Right ventricle myocardium inferior (tissue), 1 donor: ENCODE results near the gene MGRN1. TPM values are rescaled to one million over a fixed set of nuclear protein-coding genes. Genes with fewer than 3 reads are reported as not detected.

Source experiments
- ATAC-seq: fragments of 200-7000 bp; cut with Tn5 transposase; one replicate; pipeline ENCODE4 v1.9.1; 2020; ENCODE audit warnings: mild to moderate bottlenecking, moderate library complexity
- DNase-seq: peaks from one replicate; pipeline ENCODE4 v3.0.0; 2021; ENCODE audit errors: missing footprints
- intact Hi-C: fragments of 100-400 bp; cut with DNase I; formaldehyde crosslinking; loops from one replicate; pipeline ENCODE4 v1.11.0; 2022
- total RNA-seq: library from RNA; stranded (reverse); fragmentation: NEBNext Ultra II Directional; extraction: Animal tissue kit (Norgen Biotek cat#: 25700); gene quantifications from one replicate; pipeline ENCODE4 v1.2.1, GENCODE V29; 2021
- donor health status: DM: no; HTN: yes; CAD: no; lungs with severe emphysema.

Gene MGRN1
- total RNA-seq, 1 donor from 2014 or later, result 32.2 TPM

DNA sequence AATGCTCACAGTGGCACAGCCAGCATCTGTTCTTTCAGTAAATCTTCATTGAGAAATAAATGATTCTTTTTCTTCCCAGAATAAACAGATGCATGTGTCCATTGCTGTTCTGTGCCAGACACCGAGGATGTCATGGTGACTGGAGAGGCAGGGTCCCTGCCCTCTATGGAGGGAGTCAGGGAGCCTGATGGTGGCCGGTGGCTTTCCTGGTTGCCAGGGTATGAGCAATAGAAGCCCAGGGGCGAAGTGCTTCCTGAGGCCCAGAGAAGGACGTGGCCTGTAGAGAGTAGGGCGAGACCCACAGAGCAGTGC lies 38.8 kb downstream of the MGRN1 start:
- intact Hi-C loops, result no loop called here
- DNase-seq (no peak), ATAC-seq (no peak)

DNA sequence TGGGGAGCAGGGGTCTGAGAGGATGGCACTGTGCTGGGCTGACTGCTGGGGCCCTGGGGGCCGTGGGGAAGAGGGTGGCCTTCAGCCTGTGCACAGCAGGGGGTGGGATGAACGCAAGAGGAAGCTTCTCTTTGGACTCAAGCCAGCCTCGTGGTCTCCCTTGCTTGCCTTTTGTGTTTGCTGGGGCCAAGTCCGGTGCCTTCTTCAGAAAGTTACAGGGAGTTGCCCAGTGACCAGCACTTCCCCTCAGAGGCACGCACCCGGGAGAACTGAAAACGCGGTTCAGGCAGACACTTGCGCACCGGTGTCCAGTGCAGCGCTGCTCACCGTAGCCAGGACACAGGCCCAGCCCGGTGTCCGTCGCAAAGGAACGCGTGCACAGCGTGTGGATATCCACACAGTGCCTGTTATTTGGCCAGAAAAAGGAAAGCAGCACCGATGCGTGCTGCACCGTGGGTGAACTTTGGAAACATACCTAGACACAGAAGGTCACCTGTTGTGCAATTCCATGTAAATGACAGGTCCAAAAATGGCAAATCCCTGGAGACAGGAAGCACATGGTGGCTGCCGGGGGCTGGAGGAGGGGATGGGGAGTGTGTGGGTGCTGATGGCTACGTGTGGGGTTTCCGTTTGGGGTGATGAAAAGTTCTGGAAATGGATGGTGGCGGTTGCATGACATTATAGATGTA lies 39.3 kb downstream of the MGRN1 start:
- intact Hi-C loops, result no loop called here
- peak; percentile 76 for DNase-seq
- peak; percentile 46 for ATAC-seq

- DNase-seq (peak; percentile 67), ATAC-seq (no peak)
- intact Hi-C loops, result no loop called here
These were observed 40.2 kb downstream of the MGRN1 start for GRCh38 chr16:4664538-4665418.

GRCh38 chr16:4666537-4667202 lies 42.0 kb downstream of the MGRN1 start:
- intact Hi-C loops, result no loop called here
- no peak for ATAC-seq
- peak; percentile 68 for DNase-seq

- peak; percentile 37 for DNase-seq
- ATAC-seq, result no peak
- intact Hi-C loops, result no loop called here
These were observed 42.8 kb downstream of the MGRN1 start for GRCh38 chr16:4667203-4667963.

- ATAC-seq, result no peak
- intact Hi-C loops, result no loop called here
- no peak for DNase-seq
These were observed 43.8 kb downstream of the MGRN1 start for GRCh38 chr16:4668313-4668960.

DNA sequence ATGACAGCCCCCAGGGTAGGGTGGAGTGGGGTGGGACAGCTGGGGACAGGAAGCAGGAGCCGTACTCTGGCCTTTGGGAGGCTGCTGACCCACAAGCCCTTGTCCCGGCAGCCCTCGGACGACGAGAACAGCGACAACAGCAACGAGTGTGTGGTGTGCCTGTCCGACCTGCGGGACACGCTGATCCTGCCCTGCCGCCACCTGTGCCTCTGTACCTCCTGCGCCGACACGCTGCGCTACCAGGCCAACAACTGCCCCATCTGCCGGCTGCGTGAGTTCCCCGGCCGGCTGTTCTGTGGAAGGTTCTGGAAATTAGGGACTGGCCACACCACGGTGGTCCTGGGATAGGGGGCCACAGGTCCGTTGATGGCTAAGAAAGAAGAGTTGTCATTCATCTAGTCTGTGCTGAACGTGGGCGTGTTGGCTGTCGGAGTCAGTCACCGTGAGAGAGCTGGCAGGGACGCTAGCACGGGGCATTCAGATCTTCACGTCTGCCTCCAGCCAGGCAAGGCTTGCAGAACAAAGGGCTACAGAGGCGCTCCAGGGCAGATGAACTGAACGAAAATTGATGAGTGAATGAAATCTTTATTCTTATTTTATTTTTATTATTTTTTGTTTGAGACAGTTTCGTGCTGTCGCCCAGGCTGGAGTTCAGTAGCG lies 48.9 kb downstream of the MGRN1 start:
- no peak for ATAC-seq
- no peak for DNase-seq
- intact Hi-C loops, result no loop called here

GRCh38 chr16:4674926-4675530 lies 50.4 kb downstream of the MGRN1 start:
- no peak for ATAC-seq
- no peak for DNase-seq
- intact Hi-C loops, result no loop called here

DNA sequence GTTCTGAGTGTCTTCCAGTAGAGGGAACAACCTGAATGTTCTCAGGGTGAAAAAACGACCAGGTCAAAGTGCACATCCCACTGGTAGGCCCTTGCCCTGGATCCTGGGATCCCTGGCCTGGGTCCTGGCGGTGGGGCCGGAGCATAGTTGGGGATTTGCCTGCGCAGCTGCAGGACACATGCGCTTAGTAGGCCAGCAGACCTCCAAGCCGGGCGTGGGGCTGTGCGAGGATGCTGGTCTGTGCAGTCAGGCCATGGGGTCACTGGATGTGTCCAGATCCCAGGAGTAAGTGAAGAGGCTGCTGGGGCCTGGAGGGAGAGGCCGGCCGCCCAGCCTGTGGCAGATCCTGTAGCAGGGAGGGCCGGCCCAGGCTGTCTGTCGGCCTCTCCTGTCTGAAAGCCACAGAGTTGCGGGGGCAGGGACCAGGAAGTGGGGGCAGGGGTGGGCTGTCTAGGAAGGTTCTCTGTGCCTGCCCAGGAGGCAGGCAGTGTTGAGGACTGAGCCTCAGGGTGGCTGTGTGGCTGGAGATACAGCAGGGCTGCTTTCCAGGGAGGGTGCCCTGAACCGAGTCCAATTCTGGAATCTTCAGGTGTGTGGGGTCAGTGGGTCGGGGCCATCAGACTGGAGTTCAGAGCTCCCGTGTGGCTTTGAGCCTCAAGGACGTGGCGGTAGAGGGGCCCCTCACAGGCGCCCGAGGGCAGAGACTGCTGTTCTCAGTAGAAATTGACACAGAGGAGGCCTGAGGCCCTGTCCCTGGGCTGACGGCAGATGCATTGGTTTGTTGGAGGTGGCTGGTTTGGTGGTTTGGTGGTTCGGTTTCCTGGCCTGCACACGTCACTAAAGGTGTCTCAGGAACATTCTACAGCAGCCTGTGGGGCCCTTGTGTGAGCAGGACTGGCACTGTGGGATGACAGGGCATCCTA lies 51.5 kb downstream of the MGRN1 start:
- DNase-seq (no peak), ATAC-seq (no peak)
- intact Hi-C loops, result loop anchor here (2.0 kb wide), 1 partner anchor 51 kb away; the partner anchor contains the start of gene MGRN1

DNA sequence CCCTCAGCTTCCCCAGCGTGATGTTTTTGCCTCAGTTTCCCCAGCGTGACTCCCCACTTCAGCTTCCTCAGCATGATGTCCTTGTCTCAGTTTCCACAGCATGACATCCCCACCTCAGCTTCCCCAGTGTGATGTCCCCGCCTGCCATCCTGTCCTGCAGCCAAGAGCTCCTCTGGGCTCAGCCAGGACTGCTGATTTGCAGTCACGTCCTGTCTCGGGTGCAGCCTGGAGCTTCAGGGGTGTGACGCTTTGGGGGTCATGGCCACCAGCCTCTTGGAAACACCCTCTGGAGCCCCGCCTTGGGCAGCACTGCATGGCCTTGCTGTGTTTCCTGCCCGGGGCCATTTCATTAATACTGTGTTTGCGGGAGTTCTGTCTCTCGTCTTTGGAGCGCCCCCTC lies 52.2 kb downstream of the MGRN1 start:
- peak; percentile 39 for ATAC-seq
- intact Hi-C loops, result loop anchor here (2.0 kb wide), 1 partner anchor 52 kb away; the partner anchor contains the start of gene MGRN1
- DNase-seq, result no peak

GRCh38 chr16:4677390-4677789 lies 52.8 kb downstream of the MGRN1 start:
- intact Hi-C loops, result loop anchor here (2.0 kb wide), 1 partner anchor 53 kb away; the partner anchor contains the start of gene MGRN1
- DNase-seq (peak; percentile 88), ATAC-seq (peak; percentile 72)

DNA sequence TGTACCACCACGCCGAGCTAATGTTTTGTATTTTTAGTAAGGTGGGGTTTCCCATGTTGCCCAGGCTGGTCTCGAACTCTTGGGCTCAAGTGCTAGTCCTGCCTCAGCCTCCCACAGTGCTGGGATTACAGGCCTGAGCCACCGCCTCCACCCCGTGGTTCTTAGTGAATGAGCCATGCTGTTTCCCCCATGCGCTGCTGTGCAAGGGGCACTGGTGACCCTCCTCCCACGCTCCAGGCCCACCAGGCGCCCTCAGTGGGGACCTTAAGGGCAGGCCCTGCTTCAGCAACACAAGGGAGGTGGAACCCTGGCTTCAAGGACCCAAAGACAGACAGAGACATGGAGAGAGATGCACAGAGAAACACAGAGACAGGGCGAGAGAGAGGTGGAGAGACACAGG lies 53.4 kb downstream of the MGRN1 start:
- DNase-seq (no peak), ATAC-seq (no peak)
- intact Hi-C loops, result loop anchor here (2.0 kb wide), 1 partner anchor 53 kb away; the partner anchor contains the start of gene MGRN1

GRCh38 chr16:4678596-4678995 lies 54.0 kb downstream of the MGRN1 start:
- intact Hi-C loops, result no loop called here
- DNase-seq, result no peak
- ATAC-seq, result no peak

GRCh38 chr16:4679156-4679849 lies 54.7 kb downstream of the MGRN1 start:
- intact Hi-C loops, result no loop called here
- no peak for DNase-seq
- no peak for ATAC-seq

- intact Hi-C loops, result no loop called here
- peak; percentile 17 for ATAC-seq
These were observed 55.4 kb downstream of the MGRN1 start for GRCh38 chr16:4679850-4680636.

More at GRCh38 chr16:4679850-4680636, 55.4 kb downstream of the MGRN1 start:
- peak; percentile 92 for DNase-seq
